RWPE1 (cell line): ENCODE results near the gene OR2A25.

Experiments
- CTCF ChIA-PET: fragments of 350-600 bp; sonication (Branson Sonifier 250); formaldehyde crosslinking; extraction: SDS; loops from one replicate; lab custom pipeline; 2021; lab: Yijun Ruan, JAX
- POLR2A ChIA-PET: fragments of 400-600 bp; formaldehyde crosslinking; extraction: SDS; loops from one replicate; lab custom pipeline; 2020; ENCODE audit warnings: antibody characterized with exemption; ENCODE audit not compliant: low non-redundant PET; lab: Yijun Ruan, JAX
- DNase-seq: peaks from one replicate; pipeline ENCODE4 v3.0.0; 2012; ENCODE audit warnings: low spot score
- H3K27ac ChIP-seq: fragments of 450-650 bp; 2 replicates; pipeline ENCODE4 v1.5.1; 2017
- TF ChIP-seq, protein P1 (sequence below): fragments of 450-650 bp; conservative IDR thresholded peaks from 2 replicates; pipeline ENCODE4 v1.5.1; 2017; ENCODE audit warnings: low read depth, mild to moderate bottlenecking

Gene OR2A25

DNA sequence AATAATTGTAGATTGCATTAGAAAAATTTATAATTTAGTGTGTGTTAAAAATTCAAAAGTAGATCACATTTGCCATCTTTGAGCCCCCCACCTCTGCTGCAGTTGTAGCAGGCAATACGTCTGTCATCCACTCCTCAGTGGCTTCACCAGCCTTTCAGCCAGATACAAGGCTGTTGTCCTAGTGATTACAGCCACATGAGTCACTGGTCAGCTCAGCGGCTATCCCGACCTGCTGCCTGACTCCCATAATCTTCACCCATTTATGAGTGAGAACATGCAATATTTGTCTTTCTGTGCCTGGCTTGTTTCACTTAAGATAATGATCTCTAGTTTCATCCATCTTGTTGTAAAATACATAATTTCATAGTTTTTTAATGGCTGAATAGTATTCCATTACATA lies 11.7 kb upstream of the OR2A25 start:
- DNase-seq = no peak
- ChIA-PET POLR2A (no interaction called here), CTCF (no interaction called here)
- TF ChIP-seq, protein P1, sequence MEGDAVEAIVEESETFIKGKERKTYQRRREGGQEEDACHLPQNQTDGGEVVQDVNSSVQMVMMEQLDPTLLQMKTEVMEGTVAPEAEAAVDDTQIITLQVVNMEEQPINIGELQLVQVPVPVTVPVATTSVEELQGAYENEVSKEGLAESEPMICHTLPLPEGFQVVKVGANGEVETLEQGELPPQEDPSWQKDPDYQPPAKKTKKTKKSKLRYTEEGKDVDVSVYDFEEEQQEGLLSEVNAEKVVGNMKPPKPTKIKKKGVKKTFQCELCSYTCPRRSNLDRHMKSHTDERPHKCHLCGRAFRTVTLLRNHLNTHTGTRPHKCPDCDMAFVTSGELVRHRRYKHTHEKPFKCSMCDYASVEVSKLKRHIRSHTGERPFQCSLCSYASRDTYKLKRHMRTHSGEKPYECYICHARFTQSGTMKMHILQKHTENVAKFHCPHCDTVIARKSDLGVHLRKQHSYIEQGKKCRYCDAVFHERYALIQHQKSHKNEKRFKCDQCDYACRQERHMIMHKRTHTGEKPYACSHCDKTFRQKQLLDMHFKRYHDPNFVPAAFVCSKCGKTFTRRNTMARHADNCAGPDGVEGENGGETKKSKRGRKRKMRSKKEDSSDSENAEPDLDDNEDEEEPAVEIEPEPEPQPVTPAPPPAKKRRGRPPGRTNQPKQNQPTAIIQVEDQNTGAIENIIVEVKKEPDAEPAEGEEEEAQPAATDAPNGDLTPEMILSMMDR = no peak
- no peak overlapping the region for H3K27ac ChIP-seq

DNA sequence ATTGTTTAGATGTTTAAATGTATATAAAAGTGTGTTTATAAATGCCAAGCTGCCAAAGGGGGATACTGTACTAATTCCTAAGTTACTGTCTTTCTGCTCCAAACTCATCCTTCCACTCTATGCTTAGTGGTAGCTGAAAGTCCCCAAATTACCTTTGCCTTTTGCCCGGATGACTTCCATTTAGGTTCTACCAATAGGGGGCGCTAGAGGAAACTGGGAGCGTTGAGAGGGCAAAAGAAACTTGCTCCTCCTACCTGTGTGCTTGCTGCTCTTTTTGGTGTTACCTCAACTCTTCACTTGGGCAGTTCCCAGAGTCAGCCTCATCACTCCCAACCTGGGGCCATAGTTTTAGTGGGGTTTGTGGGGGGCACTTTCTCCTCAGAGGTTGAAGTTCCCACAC lies 5.9 kb upstream of the OR2A25 start:
- no peak overlapping the region for H3K27ac ChIP-seq
- no peak for DNase-seq
- TF ChIP-seq, protein P1 = 0 out of 2 replicates have a peak, but pooled peaks have one; percentile 11
- CTCF ChIA-PET = no interaction called here
- POLR2A ChIA-PET = no interaction called here

DNA sequence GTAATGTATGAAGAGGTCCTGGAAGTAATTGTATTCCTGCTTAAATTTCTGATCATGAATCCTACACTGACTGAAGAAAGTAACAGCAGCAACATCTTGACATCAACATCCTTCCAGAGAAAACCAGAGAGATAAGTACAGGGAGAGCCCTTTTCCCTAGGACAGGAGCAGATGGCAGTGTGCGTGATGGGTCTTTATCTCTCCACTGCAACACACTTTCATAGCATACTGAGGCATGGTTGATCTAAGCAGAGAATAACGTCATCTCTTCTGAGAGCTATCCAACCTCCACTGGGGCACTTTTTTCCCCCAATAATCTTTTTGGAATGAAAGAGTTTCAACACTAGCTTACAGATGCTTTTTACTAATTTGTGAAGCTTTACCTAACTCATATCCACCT lies 342 bp downstream of the OR2A25 start:
- TF ChIP-seq, protein P1 = no peak
- ChIA-PET POLR2A (no interaction called here), CTCF (interaction anchor here (0.9 kb wide), 1 partner anchor 1120 kb away, joined by 3 read pairs; no protein-coding TSS in a partner anchor)
- no peak for DNase-seq
- no peak overlapping the region for H3K27ac ChIP-seq

DNA sequence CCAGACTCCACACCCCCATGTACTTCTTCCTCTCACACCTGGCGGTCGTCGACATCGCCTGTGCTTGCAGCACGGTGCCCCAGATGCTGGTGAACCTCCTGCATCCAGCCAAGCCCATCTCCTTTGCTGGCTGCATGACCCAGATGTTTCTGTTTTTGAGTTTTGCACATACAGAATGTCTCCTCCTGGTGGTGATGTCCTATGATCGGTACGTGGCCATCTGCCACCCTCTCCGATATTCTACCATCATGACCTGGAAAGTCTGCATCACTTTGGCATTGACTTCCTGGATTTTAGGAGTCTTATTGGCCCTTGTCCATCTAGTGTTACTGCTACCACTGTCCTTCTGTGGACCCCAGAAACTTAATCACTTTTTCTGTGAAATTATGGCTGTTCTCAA lies 4.8 kb downstream of the OR2A25 start:
- POLR2A ChIA-PET = no interaction called here
- H3K27ac ChIP-seq = no peak overlapping the region
- no peak for DNase-seq
- TF ChIP-seq, protein P1 = no peak
- CTCF ChIA-PET = no interaction called here

DNA sequence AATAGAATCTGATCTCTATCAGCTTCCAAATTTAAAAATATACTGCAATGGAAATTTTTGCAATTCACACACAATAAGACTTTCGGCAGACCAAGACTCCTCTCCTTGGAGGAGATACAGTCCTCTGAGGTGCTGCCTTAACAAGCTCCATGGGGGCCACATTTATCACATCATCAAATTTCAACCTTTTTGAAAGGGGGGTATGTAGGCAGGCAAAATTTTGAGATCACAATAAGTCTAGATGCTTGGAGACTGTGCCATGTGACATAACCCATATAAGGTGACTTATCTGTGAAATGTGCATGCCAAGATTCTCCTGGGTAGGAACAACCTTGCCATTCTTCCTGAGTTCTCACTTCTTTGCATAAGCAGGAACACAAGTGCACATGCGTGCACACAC lies 16.4 kb downstream of the OR2A25 start, which contains the start of gene OR2A12:
Gene OR2A12 (plus strand): TSS at position 301 of the 400 bp plus-strand sequence. CDS start 8,830 bp downstream, outside the sequence.
- TF ChIP-seq, protein P1 = no peak

DNA sequence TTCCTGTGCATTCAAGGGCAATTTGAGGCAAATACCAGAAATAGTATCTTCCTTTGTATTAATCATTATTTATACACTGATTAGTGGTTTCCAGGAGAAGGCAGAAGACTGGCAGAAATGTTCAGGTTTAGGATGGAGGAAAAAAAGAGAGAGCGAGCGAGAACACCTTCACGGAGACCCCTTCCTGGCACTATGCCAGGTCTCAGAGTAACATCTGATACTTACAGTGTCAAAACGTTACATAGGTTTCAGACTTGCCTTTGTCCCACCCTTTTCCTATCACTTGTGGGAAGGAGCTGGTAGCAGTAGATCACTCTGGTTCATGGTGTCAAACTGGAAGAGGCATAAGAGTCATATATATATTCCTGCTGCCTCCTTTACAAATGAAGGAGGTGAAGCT lies 17.1 kb downstream of the OR2A25 start:
- CTCF ChIA-PET = no interaction called here
- DNase-seq = no peak
- TF ChIP-seq, protein P1 = no peak
- H3K27ac ChIP-seq = no peak overlapping the region
- POLR2A ChIA-PET = no interaction called here

More for the DNA sequence above, 16.4 kb downstream of the OR2A25 start, which contains the start of gene OR2A12:
- ChIA-PET POLR2A (no interaction called here), CTCF (no interaction called here)
- no peak for DNase-seq
- H3K27ac ChIP-seq = no peak within 1 kb of the TSS
